ENCODE data around the gene IFNG. TPM values are rescaled to one million over a fixed set of nuclear protein-coding genes. Genes with fewer than 3 reads are reported as not detected.
"Not testable (repeated sequence)": the region's sequence is repeated elsewhere in the genome, so short reads cannot be mapped to it uniquely, and the experiment has no call there.

The IFNG gene
- 100 to 1,000 TPM; 193 to 225 TPM for total RNA-seq

DNA sequence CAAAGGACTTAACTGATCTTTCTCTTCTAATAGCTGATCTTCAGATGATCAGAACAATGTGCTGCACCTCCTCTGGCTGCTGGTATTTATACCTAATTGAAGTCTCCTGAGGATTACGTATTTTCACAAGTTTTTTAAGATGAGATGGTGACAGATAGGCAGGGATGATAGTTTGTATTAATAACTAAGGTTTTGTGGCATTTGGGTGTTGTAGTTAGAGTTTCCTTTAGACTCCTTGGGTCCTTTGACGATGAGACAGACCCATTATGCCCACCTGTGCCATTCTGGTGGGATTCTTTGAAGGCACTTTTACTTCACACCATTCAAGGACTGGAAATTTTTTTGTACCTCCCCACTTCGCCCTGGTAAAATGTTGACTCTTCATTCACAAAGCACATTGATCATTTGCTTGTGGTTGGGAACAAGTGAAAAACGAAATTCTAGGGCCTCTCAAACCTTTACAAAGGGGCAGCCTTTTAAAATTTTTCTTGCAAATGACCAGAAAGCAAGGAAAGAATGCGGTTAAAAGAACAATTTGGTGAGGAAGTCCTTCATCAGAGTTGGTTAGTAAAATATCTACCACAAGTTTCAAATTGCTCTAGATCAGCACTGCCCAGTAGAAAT lies at the start of gene IFNG:
Gene IFNG, minus strand, starts transcription at position 60 of the 624 bp plus-strand sequence. CDS start 125 bp downstream, outside the sequence.
- POLR2A ChIA-PET = no interaction called here
- H3K4me1 Mint-ChIP-seq = peaks cover 24% of the 10 kb centered on the region
- DNase-seq = no peak

DNA sequence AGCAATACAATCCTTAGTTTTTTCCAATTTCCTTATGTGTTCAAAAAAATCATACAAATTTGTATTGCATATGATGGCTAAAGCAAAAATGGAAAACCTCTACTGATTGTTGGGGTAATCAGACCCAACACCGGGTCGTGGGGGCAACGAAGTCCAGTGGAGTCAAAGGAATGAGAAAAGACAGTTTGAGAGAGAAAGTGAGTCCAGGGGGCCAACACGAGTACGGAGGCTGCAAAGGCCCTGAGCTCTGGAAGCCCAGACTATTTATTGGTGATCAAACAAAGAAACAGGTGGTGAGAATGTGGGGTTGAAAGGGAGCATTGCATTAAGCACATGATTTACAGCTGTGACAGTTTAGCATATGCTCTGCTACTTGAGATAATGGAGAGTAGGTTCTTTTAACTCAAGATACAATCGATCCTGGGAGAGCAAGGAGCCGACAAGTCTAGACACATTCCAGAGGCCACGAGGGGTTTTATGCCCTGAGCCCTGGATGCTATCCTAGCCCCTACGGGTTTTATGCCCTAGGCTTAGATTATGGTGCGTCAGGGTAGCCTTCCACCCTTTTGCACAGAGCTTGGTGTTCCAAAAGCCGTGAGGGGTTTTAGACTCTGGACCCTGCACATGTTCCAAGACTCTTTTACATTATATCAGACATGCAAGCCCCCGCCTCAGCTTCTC lies 49.6 kb upstream of the IFNG start:
- ATAC-seq; DNase-seq; intact Hi-C loops (cut with DNase I, micrococcal nuclease); POLR2A ChIA-PET; H3K4me3 Mint-ChIP-seq; H3K4me1 Mint-ChIP-seq; H3K36me3 Mint-ChIP-seq (ENCODE audit: low read depth); H3K27me3 Mint-ChIP-seq; H3K9me3 Mint-ChIP-seq (ENCODE audit: low read depth); H3K27ac Mint-ChIP-seq: not testable (repeated sequence)
- CTCF ChIA-PET = interaction anchor here (0.6 kb wide), 1 partner anchor 14 kb away, joined by 5 read pairs; no protein-coding TSS in a partner anchor

More for the DNA sequence above, at the start of gene IFNG:
- Mint-ChIP-seq H3K27ac (peak within 1 kb of the TSS; percentile 47), H3K36me3 (ENCODE audit: low read depth) (peaks cover 3% of the 10 kb centered on the region), H3K27me3 (no peaks in the 10 kb centered on the region), H3K9me3 (ENCODE audit: low read depth) (no peaks in the 10 kb centered on the region), H3K4me3 (peak within 1 kb of the TSS; percentile 67)
- intact Hi-C loops (cut with DNase I, micrococcal nuclease) = loop anchor here (2.0 to 10.0 kb wide), 3 partner anchors 38 to 805 kb away; no protein-coding TSS in a partner anchor
- ATAC-seq = peak; percentile 28
- CTCF ChIA-PET = interaction anchor here (0.7 to 5.2 kb wide), 9 partner anchors 10 to 732 kb away, joined by 3 to 51 read pairs (median 11); no protein-coding TSS in a partner anchor

DNA sequence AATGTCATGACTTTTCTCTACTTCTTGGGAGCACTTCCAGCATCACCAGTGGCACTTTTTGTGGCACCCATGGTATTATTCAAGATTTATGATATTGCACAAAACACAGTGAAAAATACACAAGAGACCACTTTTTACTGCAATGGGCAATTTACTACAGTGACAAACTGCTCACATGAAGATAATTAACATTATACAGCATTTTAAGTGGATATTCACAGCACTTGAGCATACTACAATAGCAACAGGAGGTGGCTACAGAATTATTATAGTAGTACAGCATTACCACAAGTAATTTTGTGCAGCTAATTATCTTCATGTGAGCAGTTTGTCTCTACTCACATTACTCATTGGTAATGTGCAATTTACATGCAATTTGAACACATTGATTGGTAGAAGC lies 47.7 kb upstream of the IFNG start:
- ChIA-PET CTCF (interaction anchor here (1.3 to 1.6 kb wide), 2 partner anchors 110 to 120 kb away, joined by 3 read pairs; no protein-coding TSS in a partner anchor), POLR2A (no interaction called here)
- no peak for DNase-seq
- no peaks in the 10 kb centered on the region for H3K36me3 Mint-ChIP-seq (ENCODE audit: low read depth)
- ATAC-seq = no peak
- no peaks in the 10 kb centered on the region for H3K9me3 Mint-ChIP-seq (ENCODE audit: low read depth)
- H3K27ac Mint-ChIP-seq = no peak overlapping the region
- intact Hi-C loops (cut with DNase I, micrococcal nuclease) = no loop called here
- no peak overlapping the region for H3K4me3 Mint-ChIP-seq
- H3K27me3 Mint-ChIP-seq = peaks cover 2% of the 10 kb centered on the region
- peaks cover 16% of the 10 kb centered on the region for H3K4me1 Mint-ChIP-seq

DNA sequence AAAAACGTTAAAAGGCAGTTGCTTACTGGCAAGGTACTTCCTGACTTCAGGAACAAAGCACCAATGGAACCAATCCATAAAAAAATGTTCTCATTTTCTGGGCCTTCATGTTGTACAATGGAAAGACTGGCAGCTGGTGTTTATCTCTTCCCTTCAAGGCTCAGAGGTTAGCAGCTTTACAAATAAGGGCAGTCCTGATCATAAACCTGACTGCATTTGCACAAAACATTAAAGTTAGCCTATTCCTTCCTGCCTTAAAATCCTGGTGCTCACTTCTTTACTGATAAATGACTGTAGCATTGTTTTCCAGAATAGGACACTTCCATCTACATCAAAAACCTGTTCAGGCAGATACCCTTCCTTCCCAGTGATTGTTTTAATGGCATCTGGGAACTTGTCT lies 46.9 kb upstream of the IFNG start:
- Mint-ChIP-seq H3K9me3 (ENCODE audit: low read depth) (no peaks in the 10 kb centered on the region), H3K4me1 (peaks cover 15% of the 10 kb centered on the region), H3K4me3 (no peak overlapping the region), H3K27me3 (no peaks in the 10 kb centered on the region), H3K27ac (no peak overlapping the region), H3K36me3 (ENCODE audit: low read depth) (no peaks in the 10 kb centered on the region)
- POLR2A ChIA-PET = no interaction called here
- no peak for DNase-seq
- no peak for ATAC-seq
- CTCF ChIA-PET = interaction anchor here (1.3 to 2.0 kb wide), 3 partner anchors 17 to 120 kb away, joined by 3 to 4 read pairs (median 3); no protein-coding TSS in a partner anchor
- intact Hi-C loops (cut with DNase I, micrococcal nuclease) = no loop called here

DNA sequence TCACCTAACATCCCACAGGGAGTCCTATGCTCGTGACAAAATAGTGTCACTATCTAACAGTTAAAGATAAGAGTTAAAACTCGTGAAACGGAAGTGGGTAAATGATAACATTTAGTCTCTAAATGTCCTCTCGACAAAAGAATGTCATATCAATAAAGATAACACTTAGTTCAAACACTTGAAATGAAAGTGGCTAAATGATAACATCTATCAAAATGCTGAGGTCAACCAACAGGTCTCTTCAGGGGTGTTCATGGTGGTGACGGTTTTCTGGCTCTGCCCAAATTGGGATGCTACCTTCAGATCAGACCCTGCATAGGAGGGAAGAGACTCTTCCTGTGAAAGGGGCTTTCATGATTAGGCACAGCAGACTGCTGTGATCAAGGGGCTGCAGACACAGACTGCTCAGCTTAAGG lies 43.9 kb upstream of the IFNG start:
- H3K27me3 Mint-ChIP-seq = no peaks in the 10 kb centered on the region
- DNase-seq (no peak), ATAC-seq (no peak)
- no peak overlapping the region for H3K4me3 Mint-ChIP-seq
- H3K4me1 Mint-ChIP-seq = peaks cover 42% of the 10 kb centered on the region
- H3K36me3 Mint-ChIP-seq (ENCODE audit: low read depth) = no peaks in the 10 kb centered on the region
- no peak overlapping the region for H3K27ac Mint-ChIP-seq
- ChIA-PET CTCF (no interaction called here), POLR2A (no interaction called here)
- no peaks in the 10 kb centered on the region for H3K9me3 Mint-ChIP-seq (ENCODE audit: low read depth)
- intact Hi-C loops (cut with DNase I, micrococcal nuclease) = no loop called here

DNA sequence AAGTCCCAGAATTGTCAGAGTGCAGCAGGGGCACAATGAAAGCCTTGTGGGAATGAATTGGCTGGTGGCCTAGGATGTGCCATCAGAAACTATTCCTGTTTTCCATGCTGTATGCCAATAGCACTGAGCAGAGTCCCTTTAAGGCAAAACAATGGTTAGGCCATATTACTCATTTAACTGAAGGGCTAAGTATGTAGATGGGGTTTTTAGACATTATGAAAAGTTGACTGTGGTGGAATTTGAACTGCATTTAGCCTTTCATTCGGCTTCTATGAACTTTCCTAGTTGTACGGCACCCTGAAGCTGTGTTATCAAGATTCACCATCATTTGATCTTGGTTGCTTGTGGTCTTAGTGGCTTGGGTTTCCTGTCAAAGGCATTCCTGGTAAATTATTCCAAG lies 41.3 kb upstream of the IFNG start:
- no peaks in the 10 kb centered on the region for H3K27me3 Mint-ChIP-seq
- H3K9me3 Mint-ChIP-seq (ENCODE audit: low read depth) = no peaks in the 10 kb centered on the region
- ChIA-PET CTCF (interaction anchor here (0.8 to 1.3 kb wide), 2 partner anchors 28 to 121 kb away, joined by 3 to 4 read pairs; no protein-coding TSS in a partner anchor), POLR2A (no interaction called here)
- H3K27ac Mint-ChIP-seq = no peak overlapping the region
- peaks cover 43% of the 10 kb centered on the region for H3K4me1 Mint-ChIP-seq
- DNase-seq (no peak), ATAC-seq (peak; percentile 42)
- H3K36me3 Mint-ChIP-seq (ENCODE audit: low read depth) = no peaks in the 10 kb centered on the region
- no peak overlapping the region for H3K4me3 Mint-ChIP-seq
- intact Hi-C loops (cut with DNase I, micrococcal nuclease) = no loop called here

DNA sequence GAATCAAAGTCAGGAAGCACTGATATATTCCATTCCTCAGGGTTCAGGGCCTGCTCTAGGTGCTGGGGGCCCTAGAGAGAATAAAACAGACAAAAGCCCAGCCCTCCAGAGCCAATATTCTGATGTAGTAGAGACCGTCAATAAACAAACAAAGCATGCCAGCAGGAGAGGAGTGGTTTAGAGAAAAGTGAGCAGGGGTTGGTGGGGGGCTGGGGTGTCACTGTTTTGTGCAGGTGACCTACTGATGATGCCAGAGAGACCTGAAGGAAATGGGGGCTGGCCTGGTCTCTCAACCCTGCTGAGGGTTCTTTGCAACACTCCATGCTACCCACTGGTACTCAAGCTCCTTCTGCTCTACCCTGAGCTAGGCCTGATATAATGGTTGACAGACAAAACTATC lies 39.6 kb upstream of the IFNG start:
- Mint-ChIP-seq H3K27ac (no peak overlapping the region), H3K4me3 (no peak overlapping the region), H3K4me1 (peaks cover 43% of the 10 kb centered on the region), H3K27me3 (no peaks in the 10 kb centered on the region), H3K36me3 (ENCODE audit: low read depth) (no peaks in the 10 kb centered on the region), H3K9me3 (ENCODE audit: low read depth) (no peaks in the 10 kb centered on the region)
- intact Hi-C loops (cut with DNase I, micrococcal nuclease) = loop anchor here in 1 of 2 experiments (5.0 kb wide), 1 partner anchor 37 kb away; no protein-coding TSS in a partner anchor
- no peak for ATAC-seq
- POLR2A ChIA-PET = interaction anchor here (0.6 kb wide), 2 partner anchors 18 to 629 kb away, joined by 3 read pairs; no protein-coding TSS in a partner anchor
- CTCF ChIA-PET = interaction anchor here (0.6 to 1.4 kb wide), 3 partner anchors 43 to 280 kb away, joined by 3 read pairs; no protein-coding TSS in a partner anchor
- no peak for DNase-seq

DNA sequence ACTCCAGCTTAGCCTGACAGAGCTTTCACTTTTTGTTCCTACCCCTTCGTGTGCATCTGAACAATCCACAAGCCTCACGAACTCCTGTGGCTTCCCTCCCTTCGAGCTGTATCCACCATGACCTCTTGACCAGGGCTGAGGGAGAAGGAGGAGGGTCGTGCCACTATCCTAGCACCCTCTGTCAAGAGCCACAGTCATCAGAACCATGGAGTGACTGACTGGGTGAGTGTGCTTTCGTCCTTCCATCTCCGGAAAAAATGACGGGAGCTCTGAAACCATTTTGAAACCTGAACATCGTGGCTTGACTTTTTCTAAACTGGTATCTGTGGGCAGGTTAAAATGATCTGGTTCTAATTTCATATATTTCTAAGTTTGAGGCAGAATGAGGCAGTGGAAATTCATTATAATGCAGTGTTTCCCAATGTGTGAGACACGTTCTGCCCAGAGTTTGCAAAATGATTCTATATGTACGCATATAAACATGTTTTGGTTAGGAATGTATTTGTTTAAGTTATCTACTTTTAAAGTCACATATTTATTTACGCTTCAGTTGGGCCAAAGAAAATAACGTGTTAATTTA lies 39.1 kb upstream of the IFNG start:
- ChIA-PET CTCF (interaction anchor here (0.6 to 1.4 kb wide), 5 partner anchors 12 to 452 kb away, joined by 3 to 5 read pairs (median 3); no protein-coding TSS in a partner anchor), POLR2A (interaction anchor here (0.6 to 0.7 kb wide), 3 partner anchors 9 to 264 kb away, joined by 3 read pairs; no protein-coding TSS in a partner anchor)
- H3K36me3 Mint-ChIP-seq (ENCODE audit: low read depth) = no peaks in the 10 kb centered on the region
- H3K9me3 Mint-ChIP-seq (ENCODE audit: low read depth) = no peaks in the 10 kb centered on the region
- H3K27me3 Mint-ChIP-seq = no peaks in the 10 kb centered on the region
- H3K27ac Mint-ChIP-seq = peak overlapping the region; percentile 83
- intact Hi-C loops (cut with DNase I, micrococcal nuclease) = loop anchor here in 1 of 2 experiments (5.0 kb wide), 1 partner anchor 36 kb away; no protein-coding TSS in a partner anchor
- peaks cover 42% of the 10 kb centered on the region for H3K4me1 Mint-ChIP-seq
- DNase-seq = peak; percentile 32
- ATAC-seq = peak; percentile 77
- peak overlapping the region; percentile 40 for H3K4me3 Mint-ChIP-seq

DNA sequence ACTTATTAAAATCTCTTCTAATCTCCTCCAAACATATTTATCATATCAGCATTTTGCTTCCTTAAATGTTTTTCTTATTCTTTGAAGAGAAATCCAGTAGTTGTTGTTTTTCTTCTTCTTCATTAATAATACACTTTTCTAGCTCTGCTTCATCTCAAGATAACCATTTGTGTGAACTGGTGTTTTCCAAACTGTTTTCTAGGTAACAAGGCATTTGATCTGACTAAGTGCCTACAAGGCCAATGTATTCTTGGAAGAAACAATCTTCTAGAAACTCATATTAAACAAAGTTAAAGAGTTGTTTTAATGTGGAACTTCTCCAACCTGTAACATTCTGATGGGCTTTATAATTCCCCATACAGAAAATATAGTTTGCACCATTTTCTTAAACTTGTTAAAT lies 30.8 kb upstream of the IFNG start:
- Mint-ChIP-seq H3K4me1 (peaks cover 11% of the 10 kb centered on the region), H3K9me3 (ENCODE audit: low read depth) (no peaks in the 10 kb centered on the region), H3K27ac (no peak overlapping the region), H3K4me3 (no peak overlapping the region), H3K36me3 (ENCODE audit: low read depth) (no peaks in the 10 kb centered on the region), H3K27me3 (peaks cover 13% of the 10 kb centered on the region)
- DNase-seq (no peak), ATAC-seq (no peak)
- CTCF ChIA-PET = interaction anchor here (1.8 to 2.5 kb wide), 2 partner anchors 10 to 16 kb away, joined by 7 to 9 read pairs; no protein-coding TSS in a partner anchor
- intact Hi-C loops (cut with DNase I, micrococcal nuclease) = loop anchor here in 1 of 2 experiments (1.0 to 2.0 kb wide), 2 partner anchors 9 to 16 kb away; no protein-coding TSS in a partner anchor
- POLR2A ChIA-PET = interaction anchor here (1.6 kb wide), 1 partner anchor 9 kb away, joined by 5 read pairs; no protein-coding TSS in a partner anchor

DNA sequence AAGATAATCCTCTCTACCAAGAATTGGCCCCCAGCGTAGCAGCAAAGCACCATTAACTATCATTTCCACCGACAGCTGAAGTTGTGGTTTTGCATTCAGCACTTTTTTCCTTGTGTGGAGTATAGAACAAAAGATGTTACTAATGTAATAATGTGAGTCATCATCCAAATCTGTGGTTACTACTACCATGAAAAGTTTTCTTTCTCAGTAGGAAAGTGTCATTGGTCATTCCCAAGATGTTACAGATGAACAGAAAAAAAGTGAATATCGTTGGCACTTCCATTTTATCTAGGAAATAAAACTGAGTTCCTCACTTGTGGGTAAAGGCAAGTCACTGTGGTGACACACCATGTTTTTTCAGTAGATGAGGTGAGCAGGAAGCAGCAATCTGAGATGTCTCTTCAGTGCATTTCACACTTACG lies 30.3 kb upstream of the IFNG start:
- DNase-seq (peak; percentile 61), ATAC-seq (peak; percentile 89)
- peaks cover 11% of the 10 kb centered on the region for H3K4me1 Mint-ChIP-seq
- intact Hi-C loops (cut with DNase I, micrococcal nuclease) = loop anchor here (1.0 to 5.0 kb wide), 4 partner anchors 9 to 87 kb away; no protein-coding TSS in a partner anchor
- H3K27ac Mint-ChIP-seq = peak overlapping the region; percentile 24
- no peaks in the 10 kb centered on the region for H3K36me3 Mint-ChIP-seq (ENCODE audit: low read depth)
- H3K4me3 Mint-ChIP-seq = no peak overlapping the region
- peaks cover 13% of the 10 kb centered on the region for H3K27me3 Mint-ChIP-seq
- no peaks in the 10 kb centered on the region for H3K9me3 Mint-ChIP-seq (ENCODE audit: low read depth)
- ChIA-PET CTCF (interaction anchor here (1.6 to 2.5 kb wide), 3 partner anchors 9 to 31 kb away, joined by 6 to 9 read pairs (median 7); no protein-coding TSS in a partner anchor), POLR2A (interaction anchor here (0.8 to 1.6 kb wide), 3 partner anchors 8 to 55 kb away, joined by 3 to 5 read pairs (median 3); no protein-coding TSS in a partner anchor)

DNA sequence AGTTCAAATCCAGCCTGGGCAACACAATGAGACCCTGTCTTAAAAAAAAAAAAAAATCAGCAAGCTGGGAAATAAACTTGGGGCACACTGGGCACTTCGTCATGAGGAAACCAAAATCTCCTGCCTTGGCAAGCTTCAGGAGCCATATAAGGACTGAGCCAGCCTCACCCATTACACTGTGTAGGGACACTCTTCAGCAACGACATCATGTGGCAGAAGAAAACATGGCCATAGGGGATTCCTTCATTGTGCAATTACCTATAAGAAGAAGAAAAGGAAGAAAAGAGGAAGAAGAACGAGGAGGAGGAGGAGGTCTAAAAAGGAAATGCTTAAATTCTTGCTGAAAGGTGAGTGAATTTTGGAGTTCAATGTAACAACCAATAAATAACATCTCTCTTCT lies 26.1 kb upstream of the IFNG start:
- no peaks in the 10 kb centered on the region for H3K36me3 Mint-ChIP-seq (ENCODE audit: low read depth)
- H3K4me1 Mint-ChIP-seq = peaks cover 22% of the 10 kb centered on the region
- no peak overlapping the region for H3K27ac Mint-ChIP-seq
- no peak overlapping the region for H3K4me3 Mint-ChIP-seq
- ChIA-PET POLR2A (no interaction called here), CTCF (interaction anchor here (1.1 kb wide), 1 partner anchor 65 kb away, joined by 3 read pairs; no protein-coding TSS in a partner anchor)
- intact Hi-C loops (cut with DNase I, micrococcal nuclease) = loop anchor here in 1 of 2 experiments (5.0 kb wide), 1 partner anchor 92 kb away; no protein-coding TSS in a partner anchor
- DNase-seq (no peak), ATAC-seq (no peak)
- H3K9me3 Mint-ChIP-seq (ENCODE audit: low read depth) = peaks cover 2% of the 10 kb centered on the region
- H3K27me3 Mint-ChIP-seq = peaks cover 11% of the 10 kb centered on the region
